SIG-M5 treated with dmso at 0.1 percent for 504 hours (cell line): Measurements from ENCODE around the gene MMS19.
A peak's percentile ranks its signal among the peaks of the same experiment; 100 is the strongest.
"Not testable (repeated sequence)": the region's sequence is repeated elsewhere in the genome, so short reads cannot be mapped to it uniquely, and the experiment has no call there.

Source experiments
- DNase-seq: peaks from one replicate; lab custom pipeline; 2025; ENCODE audit not compliant: unreplicated experiment; lab: John Stamatoyannopoulos, UW

MMS19 gene

GRCh38 chr10:97468781-97469180, 29.4 kb downstream of the MMS19 start:
- DNase-seq: not testable (repeated sequence)

DNA sequence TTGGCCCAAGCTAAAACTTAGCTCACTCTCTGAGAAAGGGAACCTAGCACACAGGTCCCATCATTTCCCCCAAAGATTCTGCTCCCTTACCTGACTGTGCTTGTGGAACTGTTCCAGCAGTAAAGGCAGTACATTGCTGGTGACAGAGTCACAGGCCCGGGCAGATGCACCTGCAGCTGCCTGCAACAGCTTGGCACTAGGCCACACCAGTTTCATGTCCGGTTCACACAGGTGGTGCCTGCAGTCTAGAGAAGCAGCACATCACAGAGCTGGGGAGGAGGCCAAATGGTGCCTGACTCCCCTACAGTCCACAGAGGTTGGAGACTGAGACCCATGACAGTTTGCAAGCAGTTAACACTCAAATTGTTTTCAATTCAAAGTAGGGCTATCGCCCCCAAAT, 30.1 kb downstream of the MMS19 start:
- DNase-seq: no peak

- DNase-seq: no peak
These were observed 31.5 kb downstream of the MMS19 start for GRCh38 chr10:97466755-97467154.

- no peak for DNase-seq
These were observed 32.2 kb downstream of the MMS19 start for GRCh38 chr10:97465982-97466381.

GRCh38 chr10:97464226-97464625, 34.0 kb downstream of the MMS19 start:
- DNase-seq: no peak

GRCh38 chr10:97463363-97464132, 34.7 kb downstream of the MMS19 start:
- DNase-seq: peak; percentile 41

- DNase-seq: no peak
These were observed 35.9 kb downstream of the MMS19 start for GRCh38 chr10:97462309-97462708.

DNA sequence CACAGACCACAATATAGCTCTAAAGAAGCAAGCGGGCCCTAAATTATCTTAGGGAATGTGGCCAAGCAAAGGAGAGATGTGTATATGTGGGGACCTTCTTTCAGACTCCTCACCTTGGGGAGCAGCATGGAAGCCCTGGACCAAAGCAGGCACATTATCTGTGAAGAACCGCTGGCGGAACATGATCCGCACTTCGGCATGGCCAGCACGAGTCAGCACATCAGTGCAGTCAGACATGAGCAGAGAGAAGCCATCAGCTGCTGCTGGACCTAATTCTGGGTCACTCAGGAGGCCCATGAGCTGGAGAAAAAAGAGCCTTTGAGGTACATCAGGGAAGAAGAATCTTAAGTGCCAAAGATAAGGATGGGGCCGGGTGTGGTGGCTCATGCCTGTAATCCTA, 38.3 kb downstream of the MMS19 start:
- DNase-seq: no peak

DNA sequence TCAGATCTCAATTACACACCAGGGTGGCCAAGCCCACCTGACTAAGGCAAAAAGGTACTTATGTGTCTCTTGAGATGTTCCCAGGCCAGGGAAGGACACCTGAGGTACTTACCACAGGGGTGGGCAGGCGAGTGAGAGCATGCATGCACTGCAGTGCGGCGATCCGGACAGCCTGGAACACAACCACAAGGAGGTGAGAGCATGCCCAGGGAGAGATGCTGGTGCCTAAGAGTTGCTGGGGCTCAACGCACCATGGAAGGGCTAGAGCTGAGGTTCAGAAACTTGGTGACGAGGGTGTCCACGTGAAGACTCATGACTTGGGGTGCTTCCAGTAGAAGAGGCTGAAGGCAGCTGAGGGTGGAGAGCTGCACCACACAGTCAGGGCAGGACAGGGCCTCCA, 39.1 kb downstream of the MMS19 start:
- no peak for DNase-seq

GRCh38 chr10:97456686-97457065, 41.5 kb downstream of the MMS19 start:
- DNase-seq: no peak

GRCh38 chr10:97456034-97456685, 42.1 kb downstream of the MMS19 start:
- no peak for DNase-seq

DNA sequence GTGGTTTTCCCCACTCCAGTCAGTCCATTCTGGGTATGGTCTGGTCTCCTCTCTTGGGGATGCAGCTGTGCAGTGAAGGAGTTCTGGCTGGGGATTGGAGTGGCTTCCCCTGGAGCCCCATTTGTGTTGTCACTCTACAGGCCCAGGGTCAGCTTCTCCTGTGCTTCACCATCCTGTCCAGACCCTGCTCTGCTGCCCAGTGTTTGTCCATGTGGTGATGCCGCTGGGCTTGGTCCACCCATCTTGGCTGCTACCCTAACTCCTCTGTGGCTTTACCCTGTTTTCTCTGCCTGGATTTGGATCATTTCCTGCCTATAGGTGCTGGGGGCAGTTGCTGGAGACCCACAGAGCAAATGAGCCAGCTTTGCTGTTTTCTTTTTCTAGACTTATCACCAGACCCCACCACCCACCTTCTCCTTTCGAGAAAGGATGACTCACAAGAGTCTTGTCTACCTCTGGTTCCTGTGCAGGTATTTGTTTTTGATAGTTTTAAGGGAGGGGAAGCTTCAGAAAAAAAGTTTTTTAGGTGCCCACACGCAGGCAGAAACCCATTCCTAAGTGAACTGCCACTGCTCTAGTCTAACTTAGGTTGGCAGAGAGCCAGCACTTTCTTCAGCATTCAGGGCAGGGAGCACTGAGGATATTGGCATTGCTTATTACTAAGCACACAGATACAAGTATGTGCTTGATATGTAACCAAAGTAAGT, 43.7 kb downstream of the MMS19 start:
- DNase-seq: no peak

- DNase-seq: no peak
These were observed 45.9 kb downstream of the MMS19 start for GRCh38 chr10:97452352-97452751.

GRCh38 chr10:97451605-97452004, 46.6 kb downstream of the MMS19 start:
- DNase-seq: no peak

GRCh38 chr10:97450828-97451227, 47.4 kb downstream of the MMS19 start:
- DNase-seq: no peak

GRCh38 chr10:97445722-97446639, 52.2 kb downstream of the MMS19 start, which contains the start of the genes EXOSC1 and ZDHHC16:
EXOSC1 (minus strand) TSS chr10:97446006; CDS start chr10:97445985, 21 bp downstream.
ZDHHC16 (plus strand) TSS chr10:97446175; CDS start chr10:97451676, 5,501 bp downstream.
- DNase-seq: peak; percentile 95

- DNase-seq: no peak
These were observed 52.9 kb downstream of the MMS19 start for GRCh38 chr10:97445357-97445721.

- no peak for DNase-seq
These were observed 54.0 kb downstream of the MMS19 start for GRCh38 chr10:97444212-97444611.

DNA sequence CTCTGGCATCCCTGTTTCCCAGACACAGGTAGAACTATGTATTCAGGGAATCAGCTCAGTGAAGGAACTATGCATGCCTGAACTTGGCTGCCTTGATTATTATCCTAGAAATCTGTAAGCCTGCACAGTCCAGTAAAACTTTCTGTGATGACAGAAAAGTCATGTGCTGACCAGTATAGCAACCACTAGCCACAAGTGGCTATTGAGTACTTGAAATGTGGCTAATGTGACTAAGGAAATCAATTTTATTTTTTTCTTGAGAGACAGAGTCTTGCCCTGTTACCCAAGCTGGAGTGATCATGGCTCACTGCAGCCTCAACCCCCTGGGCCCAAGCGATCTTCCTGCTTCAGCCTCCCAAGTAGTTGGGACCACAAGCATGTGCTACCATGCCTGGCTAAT, 55.9 kb downstream of the MMS19 start:
- no peak for DNase-seq

- DNase-seq: no peak
These were observed 63.0 kb downstream of the MMS19 start for GRCh38 chr10:97435211-97435610.

DNA sequence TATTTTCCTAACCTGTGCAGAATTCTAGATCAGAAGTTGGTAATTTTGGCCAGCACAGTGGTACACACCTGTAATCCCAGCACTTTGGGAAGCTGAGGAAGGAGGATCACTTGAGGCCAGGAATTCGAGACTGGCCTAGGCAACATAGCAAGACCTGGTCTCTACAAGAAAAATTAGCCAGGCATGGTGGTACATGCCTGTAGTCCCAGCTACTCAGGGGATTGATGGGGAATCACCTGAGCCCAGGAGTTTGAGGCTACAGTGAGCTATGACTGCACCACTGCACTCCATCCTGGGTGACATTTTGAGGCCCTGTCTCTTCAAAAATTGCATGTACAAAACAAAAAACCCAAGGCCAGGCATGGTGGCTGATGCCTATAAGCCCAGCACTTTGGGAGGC, 63.7 kb downstream of the MMS19 start:
- no peak for DNase-seq
